Effector memory CD4-positive, alpha-beta T cell (primary cell): ENCODE measurements around the gene THADA.

ENCODE experiments used
- DNase-seq, 3 donors: peaks; one replicate each; pipeline ENCODE4 v3.0.0-alpha.2; 2020
- H3K27ac ChIP-seq: 2 replicates; pipeline ENCODE4 v1.7.0; 2013; ENCODE audit warnings: mild to moderate bottlenecking, low read length, moderate library complexity; ENCODE audit not compliant: insufficient read depth, poor library complexity, severe bottlenecking
- H3K27me3 ChIP-seq: replicated peaks from 2 replicates; pipeline ENCODE4 v1.7.0; 2013; ENCODE audit warnings: mild to moderate bottlenecking, low read length; ENCODE audit not compliant: insufficient read depth, control insufficient read depth, poor library complexity, severe bottlenecking
- H3K36me3 ChIP-seq: 2 replicates; pipeline ENCODE4 v1.7.0; 2013; ENCODE audit warnings: mild to moderate bottlenecking, low read length, moderate library complexity; ENCODE audit not compliant: control insufficient read depth, insufficient read depth
- H3K4me1 ChIP-seq: 2 replicates; pipeline ENCODE4 v1.7.0; 2013; ENCODE audit warnings: low read length, mild to moderate bottlenecking; ENCODE audit not compliant: control insufficient read depth, insufficient read depth, poor library complexity, severe bottlenecking
- H3K4me3 ChIP-seq: 2 replicates; pipeline ENCODE4 v1.7.0; 2013; ENCODE audit warnings: low read length, low read depth, mild to moderate bottlenecking; ENCODE audit not compliant: insufficient read depth, poor library complexity, severe bottlenecking
- H3K9me3 ChIP-seq: 2 replicates; pipeline ENCODE4 v1.7.0; 2013; ENCODE audit warnings: mild to moderate bottlenecking, low read length, moderate library complexity; ENCODE audit not compliant: control insufficient read depth

THADA gene

DNA sequence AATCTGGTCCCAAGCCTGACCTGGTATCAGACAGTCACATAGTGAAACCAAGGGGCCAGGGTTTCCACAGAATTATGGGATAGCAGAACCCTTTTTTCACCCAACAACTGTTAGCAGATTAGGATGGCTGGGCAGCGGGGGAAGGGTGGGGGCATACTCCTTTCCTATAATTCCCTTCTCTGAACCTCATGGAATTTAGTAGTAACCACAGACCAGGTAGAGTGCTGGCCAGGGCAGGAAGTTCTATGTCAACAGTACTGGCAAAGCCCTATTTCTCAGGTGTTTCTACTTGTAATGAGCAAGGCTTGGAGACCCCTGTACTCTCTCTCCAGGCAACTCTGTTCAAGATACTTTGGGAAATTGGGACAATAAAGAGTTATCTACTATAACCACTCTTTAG lies 174.6 kb downstream of the THADA start:
- Histone ChIP-seq H3K27ac (no peak overlapping the region), H3K4me1 (peaks cover 8% of the 10 kb centered on the region), H3K36me3 (no peaks in the 10 kb centered on the region), H3K27me3 (no peaks in the 10 kb centered on the region), H3K4me3 (no peak overlapping the region), H3K9me3 (no peaks in the 10 kb centered on the region)
- DNase-seq = no peak

GRCh38 chr2:43420389-43420801 lies 175.4 kb downstream of the THADA start:
- no peak for DNase-seq
- Histone ChIP-seq H3K27ac (no peak overlapping the region), H3K27me3 (no peaks in the 10 kb centered on the region), H3K4me3 (no peak overlapping the region), H3K9me3 (no peaks in the 10 kb centered on the region), H3K36me3 (no peaks in the 10 kb centered on the region), H3K4me1 (peaks cover 8% of the 10 kb centered on the region)

DNA sequence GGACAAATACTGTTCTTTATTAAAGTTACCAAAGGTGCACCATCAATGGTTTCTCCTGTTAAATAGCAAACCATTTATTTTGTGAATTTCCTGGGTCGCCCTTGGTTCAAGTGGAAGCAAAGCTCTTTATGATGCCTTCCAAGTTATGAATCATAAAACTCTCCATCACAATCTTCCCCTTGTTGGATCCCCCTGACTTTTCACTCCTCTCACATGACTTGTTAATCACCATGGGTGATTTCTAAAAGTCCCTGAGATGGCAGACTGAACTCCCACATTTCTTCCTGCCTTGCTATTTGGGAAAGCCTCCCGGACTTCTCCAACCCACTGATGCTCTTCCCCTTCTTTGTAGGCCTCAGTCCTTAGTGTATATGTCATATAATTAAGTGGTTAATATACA lies 176.0 kb downstream of the THADA start:
- H3K36me3 ChIP-seq = no peaks in the 10 kb centered on the region
- no peak overlapping the region for H3K27ac ChIP-seq
- H3K4me3 ChIP-seq = no peak overlapping the region
- H3K27me3 ChIP-seq = no peaks in the 10 kb centered on the region
- H3K9me3 ChIP-seq = no peaks in the 10 kb centered on the region
- peaks cover 5% of the 10 kb centered on the region for H3K4me1 ChIP-seq
- DNase-seq = no peak

- no peak overlapping the region for H3K27ac ChIP-seq
- no peaks in the 10 kb centered on the region for H3K4me1 ChIP-seq
Observed at GRCh38 chr2:43419243-43419642, 176.6 kb downstream of the THADA start.

GRCh38 chr2:43418680-43419079 lies 177.2 kb downstream of the THADA start:
- no peaks in the 10 kb centered on the region for H3K4me1 ChIP-seq
- H3K27ac ChIP-seq = no peak overlapping the region
- H3K27me3 ChIP-seq = no peaks in the 10 kb centered on the region
- H3K4me3 ChIP-seq = no peak overlapping the region
- peaks cover 5% of the 10 kb centered on the region for H3K36me3 ChIP-seq
- no peaks in the 10 kb centered on the region for H3K9me3 ChIP-seq
- no peak for DNase-seq

More at GRCh38 chr2:43419243-43419642, 176.6 kb downstream of the THADA start:
- no peaks in the 10 kb centered on the region for H3K9me3 ChIP-seq
- DNase-seq = no peak
- H3K27me3 ChIP-seq = no peaks in the 10 kb centered on the region
- H3K4me3 ChIP-seq = no peak overlapping the region
- H3K36me3 ChIP-seq = peaks cover 3% of the 10 kb centered on the region

DNA sequence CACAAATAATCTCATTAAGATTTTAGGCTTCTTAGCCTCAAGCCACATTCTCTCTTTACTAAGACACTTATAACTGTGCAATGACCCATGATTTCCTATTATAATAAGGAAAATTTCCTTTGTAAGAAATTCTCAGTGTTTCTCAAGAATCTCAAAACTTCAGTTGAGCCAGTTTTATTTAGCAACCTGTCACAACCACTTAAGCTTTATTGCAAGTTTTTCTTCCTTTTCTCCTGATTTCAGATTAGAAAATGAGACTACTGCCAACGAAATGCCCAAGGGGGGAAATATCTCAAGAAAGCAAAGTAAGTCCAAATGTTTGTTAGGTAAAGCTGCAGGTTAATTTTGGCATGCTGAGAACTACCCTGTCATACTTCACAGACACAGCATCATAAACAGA lies 178.5 kb downstream of the THADA start:
- H3K4me3 ChIP-seq = no peak overlapping the region
- H3K4me1 ChIP-seq = no peaks in the 10 kb centered on the region
- H3K27me3 ChIP-seq = no peaks in the 10 kb centered on the region
- H3K36me3 ChIP-seq = peaks cover 5% of the 10 kb centered on the region
- DNase-seq = no peak
- H3K9me3 ChIP-seq = no peaks in the 10 kb centered on the region
- H3K27ac ChIP-seq = no peak overlapping the region

DNA sequence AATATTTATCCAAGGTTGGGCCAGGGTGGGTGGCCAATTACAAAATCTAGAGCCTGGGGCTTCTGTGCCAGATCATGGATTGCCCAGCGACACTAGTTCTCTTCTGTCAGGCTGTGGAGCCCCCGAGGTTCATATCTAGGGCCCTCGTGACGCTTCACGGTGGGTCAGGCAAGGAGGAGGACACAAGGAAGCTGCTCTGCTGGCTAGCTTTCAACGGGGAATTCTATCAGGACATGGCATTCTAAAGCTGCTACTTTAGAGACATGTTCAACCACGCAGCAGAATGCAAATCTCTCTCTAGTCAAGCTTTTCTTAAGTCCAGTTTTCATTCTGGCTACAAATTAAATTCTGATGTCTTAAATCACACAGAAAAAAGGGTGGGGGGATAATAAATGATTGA lies 180.2 kb downstream of the THADA start:
- no peak for DNase-seq
- peaks cover 5% of the 10 kb centered on the region for H3K36me3 ChIP-seq
- H3K27ac ChIP-seq = no peak overlapping the region
- H3K9me3 ChIP-seq = no peaks in the 10 kb centered on the region
- H3K27me3 ChIP-seq = no peaks in the 10 kb centered on the region
- H3K4me1 ChIP-seq = no peaks in the 10 kb centered on the region
- H3K4me3 ChIP-seq = no peak overlapping the region

- Histone ChIP-seq H3K36me3 (peaks cover 5% of the 10 kb centered on the region), H3K4me1 (no peaks in the 10 kb centered on the region), H3K4me3 (no peak overlapping the region), H3K27ac (no peak overlapping the region), H3K9me3 (no peaks in the 10 kb centered on the region), H3K27me3 (no peaks in the 10 kb centered on the region)
- no peak for DNase-seq
Observed at GRCh38 chr2:43414586-43415135, 181.2 kb downstream of the THADA start.

DNA sequence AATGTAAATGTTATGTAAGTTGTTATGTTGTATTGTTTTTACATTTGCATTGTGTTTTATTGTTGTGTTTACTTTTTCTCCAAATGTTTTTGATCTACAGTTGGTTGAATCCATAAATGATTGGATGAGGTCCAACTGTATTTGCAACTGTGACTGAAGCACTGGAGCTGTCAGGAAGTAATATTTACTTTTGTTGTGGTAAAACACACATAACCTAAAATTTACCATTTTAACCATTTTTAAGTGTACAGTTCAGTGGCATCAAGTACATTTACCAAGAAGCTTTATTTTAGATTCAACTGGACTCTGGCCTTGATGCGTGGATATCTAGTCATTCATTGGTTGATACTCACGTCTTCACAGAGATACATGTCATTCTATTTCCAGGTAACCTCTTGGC lies 181.8 kb downstream of the THADA start:
- Histone ChIP-seq H3K9me3 (no peaks in the 10 kb centered on the region), H3K4me1 (no peaks in the 10 kb centered on the region), H3K27ac (no peak overlapping the region), H3K4me3 (no peak overlapping the region), H3K27me3 (no peaks in the 10 kb centered on the region), H3K36me3 (peaks cover 5% of the 10 kb centered on the region)
- DNase-seq = no peak

GRCh38 chr2:43412114-43412753 lies 183.6 kb downstream of the THADA start:
- Histone ChIP-seq H3K27me3 (no peaks in the 10 kb centered on the region), H3K36me3 (peaks cover 5% of the 10 kb centered on the region), H3K4me1 (no peaks in the 10 kb centered on the region), H3K9me3 (no peaks in the 10 kb centered on the region), H3K27ac (no peak overlapping the region), H3K4me3 (no peak overlapping the region)
- no peak for DNase-seq
